Mucosa of gallbladder (tissue), 1 donor: ENCODE measurements around the gene DIPK1B. TPM values are rescaled to one million over a fixed set of nuclear protein-coding genes. Genes with fewer than 3 reads are reported as not detected.
A peak's percentile ranks its signal among the peaks of the same experiment; 100 is the strongest.
"Not testable (repeated sequence)": the region's sequence is repeated elsewhere in the genome, so short reads cannot be mapped to it uniquely, and the experiment has no call there.

Experiments
- DNase-seq: peaks from one replicate; pipeline ENCODE4 v3.0.0-alpha.2; 2020; ENCODE audit warnings: low spot score
- total RNA-seq: library from RNA; stranded (reverse); gene quantifications from one replicate; pipeline ENCODE4 v1.2.1, GENCODE V29; 2021
- donor health status: DM: no; HTN: no; CAD: no.

Gene DIPK1B
- total RNA-seq, 1 donor from 2014 or later: 8.8 TPM

- no peak for DNase-seq
Measured at GRCh38 chr9:136753371-136754058, 41.1 kb downstream of the DIPK1B start.

GRCh38 chr9:136754059-136754572, 41.7 kb downstream of the DIPK1B start:
- no peak for DNase-seq

DNA sequence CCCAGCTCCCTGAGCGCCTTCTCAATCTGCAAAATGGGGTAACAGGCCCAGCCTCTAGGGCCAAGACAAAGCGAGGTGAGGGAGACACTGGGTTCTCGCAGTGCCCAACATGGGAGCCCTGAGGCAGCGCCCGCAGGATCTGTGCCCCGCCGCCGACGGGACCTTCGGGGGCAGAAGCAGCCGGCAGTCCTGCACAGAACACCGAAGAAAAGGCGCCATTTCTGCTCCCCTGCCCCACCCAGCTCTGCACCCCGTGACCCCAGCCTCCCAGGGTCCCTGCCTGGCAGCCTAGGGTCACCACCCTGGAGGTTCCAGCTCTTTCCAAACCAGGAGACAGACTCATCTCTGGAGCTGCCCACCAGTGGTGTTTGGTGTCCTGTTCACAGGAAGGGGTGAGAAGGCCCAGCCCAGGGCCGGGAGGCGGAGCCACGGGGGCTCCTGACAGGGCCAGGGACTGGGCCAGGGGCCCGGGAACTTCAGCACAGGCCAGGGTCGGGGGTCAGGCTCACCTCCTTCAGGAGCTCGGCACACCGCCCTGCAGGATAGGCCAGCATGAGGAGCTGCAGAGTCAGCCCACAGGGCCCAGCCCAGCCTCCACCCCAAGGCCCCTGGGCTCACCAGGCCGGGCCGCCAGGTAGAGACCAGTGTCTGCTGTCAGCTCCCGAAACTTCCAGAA, 42.4 kb downstream of the DIPK1B start:
- DNase-seq: no peak

DNA sequence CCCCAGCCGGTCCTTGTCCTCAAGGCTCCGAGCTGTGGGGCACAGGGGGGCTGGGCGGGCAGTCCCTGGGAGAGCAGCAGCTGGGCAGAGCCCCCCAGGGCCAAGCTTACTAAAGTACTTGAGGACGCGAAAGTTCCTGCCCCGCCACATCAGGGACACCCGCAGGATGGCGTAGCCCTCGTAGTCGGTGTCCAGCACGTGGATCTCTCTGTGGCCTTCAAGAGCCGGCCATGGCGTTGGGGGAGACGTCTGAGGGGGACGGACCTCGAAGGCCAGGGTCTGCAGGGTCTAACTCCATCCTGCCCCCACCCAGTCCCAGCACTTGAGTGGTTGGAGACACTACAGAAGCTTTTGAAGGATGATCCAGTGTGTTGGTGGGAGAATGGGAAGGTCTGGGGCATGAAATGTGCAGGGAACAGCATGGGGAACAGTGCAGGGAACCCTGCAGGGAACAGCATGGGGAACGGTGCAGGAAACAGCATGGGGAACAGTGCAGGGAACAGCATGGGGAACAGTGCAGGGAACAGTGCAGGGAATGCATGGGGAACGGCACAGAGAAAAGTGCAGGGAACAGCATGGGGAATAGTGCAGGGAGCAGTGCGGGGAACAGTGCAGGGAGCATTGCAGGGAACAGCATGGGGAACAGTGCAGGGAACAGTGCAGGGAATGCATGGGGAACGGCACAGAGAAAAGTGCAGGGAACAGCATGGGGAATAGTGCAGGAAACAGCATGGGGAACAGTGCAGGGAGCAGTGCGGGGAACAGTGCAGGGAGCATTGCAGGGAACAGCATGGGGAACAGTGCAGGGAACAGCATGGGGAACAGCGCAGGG, 43.1 kb downstream of the DIPK1B start:
- not testable (repeated sequence) for DNase-seq

GRCh38 chr9:136756134-136756438, 43.7 kb downstream of the DIPK1B start:
- no peak for DNase-seq

DNA sequence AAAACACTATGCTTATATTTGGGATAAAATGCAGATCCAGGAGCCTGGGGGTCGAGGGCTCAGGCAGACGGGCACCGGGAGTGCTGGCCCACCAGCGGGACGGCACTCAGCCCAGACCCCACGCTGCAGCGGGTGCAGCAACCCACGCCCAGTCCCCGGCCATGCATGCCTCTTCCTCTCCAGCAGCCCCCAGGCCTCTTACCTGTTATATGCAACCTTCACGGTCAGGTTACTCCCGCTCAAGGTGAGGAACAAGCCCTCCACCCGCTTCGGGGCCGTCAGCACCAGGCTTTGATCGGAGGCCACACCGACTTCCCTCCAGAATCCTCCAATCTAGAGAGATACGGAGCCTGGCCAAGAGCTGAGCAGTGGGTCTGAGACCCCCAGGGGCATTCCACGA, 44.5 kb downstream of the DIPK1B start:
- DNase-seq: no peak

GRCh38 chr9:136757328-136757727, 45.0 kb downstream of the DIPK1B start:
- DNase-seq: no peak

DNA sequence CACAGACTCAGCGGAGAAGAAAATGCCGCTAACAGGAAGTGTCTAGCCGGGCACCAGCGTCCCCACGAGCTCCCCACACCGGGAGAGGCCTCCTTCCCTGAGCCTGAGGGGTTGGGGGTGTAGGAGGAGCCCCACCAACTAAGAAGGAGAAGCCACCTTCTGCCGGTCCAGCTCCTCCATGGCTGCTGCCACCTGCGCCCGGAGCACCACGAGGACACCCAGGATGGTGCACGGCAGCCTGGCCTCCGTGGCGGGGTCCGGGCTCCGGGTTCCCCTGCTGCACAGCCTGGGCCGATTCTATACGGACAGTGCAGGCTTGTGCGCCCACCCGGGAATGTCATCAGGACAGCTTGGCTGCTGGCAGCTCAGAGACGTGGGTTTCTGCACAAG, 45.4 kb downstream of the DIPK1B start:
- DNase-seq: no peak

DNA sequence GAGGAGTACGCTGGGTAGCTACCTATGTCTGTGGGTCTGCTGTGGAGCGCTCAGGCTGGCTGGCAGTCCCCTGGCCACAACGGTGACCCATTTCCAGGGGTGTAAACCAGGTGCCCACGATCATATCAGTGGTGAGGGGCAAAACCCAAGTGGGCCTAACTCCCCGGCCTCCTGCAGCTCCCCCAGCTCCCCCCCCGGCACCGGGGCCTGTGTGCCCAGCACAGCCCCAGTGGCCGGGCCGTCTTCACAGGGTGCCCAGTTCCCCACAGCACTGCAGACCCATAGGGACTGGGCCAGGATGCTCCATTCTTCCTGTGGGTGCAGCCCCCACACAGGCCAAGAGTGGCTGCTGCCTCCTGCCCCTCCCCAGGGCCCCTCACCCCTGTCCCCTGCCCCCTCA, 46.6 kb downstream of the DIPK1B start:
- DNase-seq: no peak

DNA sequence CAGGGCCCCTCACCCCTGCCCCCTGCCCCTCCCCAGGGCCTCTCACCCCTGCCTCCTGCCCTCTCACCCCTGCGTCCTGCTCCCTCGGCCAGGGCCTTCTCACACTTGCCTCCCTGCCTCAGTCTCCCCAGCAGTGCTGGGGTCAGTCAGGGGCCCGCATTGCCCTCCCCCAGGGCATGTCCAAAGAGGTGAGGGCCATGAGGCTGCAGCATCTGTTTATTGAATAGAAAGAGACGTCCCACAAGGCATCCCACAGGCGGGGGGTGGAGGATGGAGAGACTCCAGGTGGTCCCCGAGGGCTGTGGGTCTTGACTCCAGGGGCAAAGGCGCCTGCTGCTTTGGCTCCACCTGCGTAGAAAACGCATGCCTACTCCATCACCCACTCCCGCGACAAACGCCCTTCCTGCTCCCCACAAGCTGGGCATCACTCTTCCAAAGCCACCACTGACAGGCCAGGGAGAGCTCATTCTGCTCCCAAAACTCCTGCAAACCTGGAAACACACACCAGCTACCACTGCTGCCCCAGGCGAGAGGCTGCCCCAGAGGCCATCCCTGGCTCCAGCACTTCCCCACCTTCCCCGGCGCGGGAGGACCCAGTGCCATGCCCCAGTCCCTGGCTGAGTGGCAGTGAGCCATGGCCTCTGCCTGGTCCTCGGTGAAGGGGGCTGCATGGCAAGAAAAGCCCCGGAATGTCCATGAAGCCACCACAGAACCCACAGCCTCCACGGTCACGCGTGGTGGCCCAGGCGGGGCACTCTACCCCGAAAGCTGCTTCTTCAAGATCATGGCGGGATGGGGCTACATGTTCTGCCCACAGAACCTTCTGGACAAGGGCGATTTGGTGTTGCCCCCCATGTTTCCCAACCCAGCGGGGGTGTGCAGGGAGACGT, 47.3 kb downstream of the DIPK1B start:
- DNase-seq: no peak

DNA sequence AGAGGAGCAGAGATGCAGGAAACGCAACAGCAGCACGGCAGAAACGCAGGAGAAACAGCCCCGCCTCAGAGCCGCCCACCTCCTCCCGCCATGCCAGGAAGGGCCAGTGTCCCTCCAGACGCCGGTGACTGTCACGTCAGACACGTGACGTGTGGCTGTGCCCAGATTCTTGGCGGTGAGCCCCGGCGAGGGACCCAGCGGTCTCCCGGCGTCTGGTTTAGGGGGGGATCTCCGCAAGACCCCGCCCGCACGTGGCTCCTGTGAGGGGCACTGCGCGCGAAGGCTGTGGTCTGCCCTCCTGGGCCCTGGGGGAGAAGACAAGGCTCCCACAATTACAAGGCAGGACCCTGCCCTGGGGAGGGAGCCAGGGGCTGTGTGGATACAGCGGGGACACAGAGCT, 48.1 kb downstream of the DIPK1B start:
- DNase-seq: no peak

DNA sequence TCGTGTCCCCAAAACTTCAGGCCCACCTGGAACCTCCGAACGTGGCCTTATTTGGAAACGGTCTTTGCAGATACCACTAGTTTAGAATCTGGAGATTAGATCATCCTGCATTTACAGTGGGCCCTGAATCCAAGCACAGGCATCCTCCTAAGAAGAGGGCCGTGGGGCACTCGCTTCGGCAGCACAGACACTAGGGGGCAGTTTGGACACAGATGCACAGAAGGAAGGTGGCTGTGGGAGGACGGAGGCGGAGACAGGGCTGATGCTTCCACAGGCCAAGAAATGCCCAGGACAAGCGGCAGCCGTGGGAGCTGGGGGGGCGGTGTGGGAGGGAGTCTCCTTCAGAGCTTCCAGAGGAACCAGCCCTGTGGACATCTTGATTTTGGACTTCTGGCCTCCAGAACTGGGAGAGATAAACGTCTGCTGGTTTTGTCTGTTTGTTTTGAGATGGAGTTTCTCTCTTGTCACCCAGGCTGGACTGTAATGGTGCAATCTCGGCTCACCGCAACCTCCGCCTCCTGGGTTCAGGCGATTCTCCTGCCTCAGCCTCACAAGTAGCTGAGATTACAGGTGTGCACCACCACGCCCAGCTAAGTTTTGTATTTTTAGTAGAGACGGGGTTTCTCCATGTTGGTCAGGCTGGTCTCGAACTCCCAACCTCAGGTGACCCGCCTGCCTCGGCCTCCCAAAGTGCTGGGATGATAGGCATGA, 48.6 kb downstream of the DIPK1B start:
- DNase-seq: peak; percentile 41

DNA sequence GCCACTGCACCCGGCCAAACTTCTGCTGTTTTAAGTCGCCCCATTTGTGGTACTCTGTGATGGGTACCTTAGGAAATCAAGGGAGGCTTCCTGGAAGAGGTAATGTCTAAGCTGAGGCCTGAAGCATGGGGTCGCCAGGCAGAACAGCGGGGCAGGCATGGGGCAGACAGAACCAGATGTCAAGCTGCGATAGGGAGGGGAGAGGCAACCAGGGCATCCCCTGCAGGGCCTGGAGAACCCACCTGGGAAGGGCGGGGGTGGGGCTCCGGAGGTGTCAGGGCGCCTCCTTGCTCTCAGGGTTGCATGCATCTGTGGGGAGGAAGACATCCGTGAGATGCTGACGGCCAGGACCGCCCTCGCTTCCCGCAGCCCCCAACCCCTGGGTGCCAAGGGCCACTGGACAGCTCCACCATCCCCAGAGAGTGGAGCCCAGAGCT, 49.2 kb downstream of the DIPK1B start:
- DNase-seq: no peak

DNA sequence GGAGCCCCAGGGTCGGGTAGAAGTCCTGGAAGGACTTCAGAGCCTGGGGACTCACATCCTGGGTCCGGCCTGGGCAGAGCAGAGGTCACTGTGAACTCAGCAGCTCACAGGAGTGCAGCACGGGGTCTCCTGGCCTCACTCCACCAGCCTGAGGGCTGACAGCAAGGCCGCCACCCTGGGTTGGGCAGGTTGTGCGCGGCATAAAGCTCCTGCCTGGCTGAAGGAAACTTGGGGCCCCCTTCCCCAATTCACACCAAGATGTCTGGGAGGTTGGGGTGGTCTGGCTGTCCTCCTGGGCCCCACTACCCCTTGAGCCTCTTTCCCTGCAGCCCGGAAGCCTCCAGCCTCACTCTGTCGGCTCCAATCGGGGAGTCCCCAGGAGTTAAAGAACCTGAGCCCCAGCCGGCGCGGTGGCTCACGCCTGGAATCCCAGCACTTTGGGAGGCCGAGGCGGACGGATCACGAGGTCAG, 49.9 kb downstream of the DIPK1B start:
- no peak for DNase-seq

DNA sequence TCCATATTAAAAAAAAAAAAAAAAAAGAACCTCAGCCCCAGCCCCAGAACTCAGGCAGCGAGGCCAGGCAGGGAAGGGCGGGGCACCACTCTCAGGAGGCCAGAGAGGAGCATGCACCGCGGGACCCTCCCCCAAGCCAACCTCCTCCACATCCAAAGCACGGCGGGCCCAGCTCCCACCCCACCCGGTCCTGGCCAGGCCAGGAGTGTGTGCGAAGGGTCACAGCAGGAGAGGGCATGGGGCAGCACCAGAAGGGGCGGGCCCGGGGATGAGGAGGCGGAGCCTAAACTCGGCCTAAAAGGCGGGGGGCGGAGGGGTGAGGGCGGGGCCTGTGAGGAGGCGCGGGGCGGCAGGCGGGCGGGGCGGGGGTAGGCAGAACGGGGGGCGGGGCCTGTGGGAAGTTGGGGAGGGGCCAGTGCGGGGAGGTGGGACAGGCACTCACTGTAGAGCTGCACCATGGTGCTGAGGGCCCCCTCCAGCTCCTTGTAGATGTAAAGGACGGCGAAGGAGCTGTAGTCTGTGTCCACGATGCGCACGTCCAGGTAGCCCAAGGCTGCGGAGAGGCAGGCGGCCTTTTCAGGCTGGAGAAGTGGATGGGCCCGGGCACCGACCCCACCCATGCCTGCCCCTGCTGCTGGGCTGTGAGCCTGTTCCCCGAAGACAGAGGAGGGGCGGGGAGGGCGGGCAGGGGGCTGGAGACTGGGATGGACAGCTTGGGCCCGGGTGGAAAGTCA, 50.7 kb downstream of the DIPK1B start:
- DNase-seq: no peak

DNA sequence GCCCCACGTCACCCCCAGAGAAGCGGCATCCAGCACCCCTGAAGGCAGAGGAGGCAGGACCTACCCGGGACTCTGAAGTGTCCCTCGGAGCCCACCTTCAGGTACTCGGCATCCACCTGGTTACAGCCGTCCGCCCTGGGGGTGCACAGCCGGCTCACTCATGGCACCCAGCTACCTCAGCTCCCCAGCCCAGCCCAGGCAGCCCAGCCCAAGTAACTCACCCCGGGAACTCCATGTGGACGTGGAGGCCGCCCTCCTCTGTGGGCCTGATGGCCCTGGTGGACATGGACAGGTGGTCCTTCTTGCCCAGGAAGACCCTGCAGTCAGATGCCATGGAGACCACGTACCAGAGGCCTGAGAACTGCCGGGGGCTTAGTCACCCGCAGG, 51.3 kb downstream of the DIPK1B start:
- DNase-seq: no peak

DNA sequence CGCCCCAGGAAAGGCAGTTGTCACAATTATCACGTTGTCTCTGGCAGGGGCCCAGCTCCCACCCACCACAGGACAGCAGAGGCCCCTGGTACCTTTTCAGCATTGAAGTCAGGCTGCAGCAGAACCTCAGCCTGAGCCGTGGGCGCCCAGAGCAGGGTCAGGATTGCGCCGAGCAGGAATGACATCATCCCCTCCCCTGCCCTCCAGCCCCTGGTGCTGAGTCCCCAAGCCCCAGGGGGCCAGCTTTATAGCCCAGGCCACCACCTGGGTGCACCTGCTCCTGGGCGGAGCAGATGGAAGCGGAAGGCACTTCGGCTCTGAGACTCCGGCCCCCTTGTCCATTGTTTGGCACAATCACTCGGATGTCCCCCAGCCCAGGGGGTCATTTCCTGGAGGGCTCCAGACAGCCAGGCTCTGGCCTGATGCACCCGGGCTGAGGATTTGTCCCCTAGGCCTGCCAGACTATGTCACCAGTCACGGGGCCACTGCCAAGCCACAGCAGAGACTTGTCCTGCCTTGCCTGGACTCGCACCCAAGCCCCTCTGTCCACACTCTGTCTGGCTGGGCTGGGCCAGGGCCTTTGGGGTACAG, 52.0 kb downstream of the DIPK1B start, which contains the start of gene LCN15:
LCN15 (minus strand) TSS at position 218 of the 591 bp plus-strand sequence; CDS start at position 188, 30 bp downstream.
- DNase-seq: no peak

DNA sequence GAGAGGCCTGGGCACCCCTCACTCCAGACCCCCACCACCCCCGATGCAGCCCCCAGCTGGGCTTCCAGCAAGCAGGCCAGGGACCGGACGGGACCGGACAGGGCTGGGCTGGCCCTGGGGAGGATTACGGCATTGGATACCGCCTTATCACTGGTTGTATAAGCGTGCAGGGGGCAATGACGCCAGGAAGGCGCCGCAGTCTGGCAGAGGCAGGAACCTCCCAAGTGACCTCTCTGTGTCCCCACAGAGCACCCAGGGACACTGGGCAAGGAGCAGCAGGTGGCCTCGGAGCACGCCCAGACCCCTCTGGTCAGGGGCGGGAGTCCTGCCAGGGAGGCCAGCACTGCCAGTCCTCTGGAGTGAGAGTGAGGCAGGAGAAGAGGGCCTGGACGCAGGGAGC, 52.7 kb downstream of the DIPK1B start:
- no peak for DNase-seq

- DNase-seq: not testable (repeated sequence)
Measured at GRCh38 chr9:136765745-136766409, 53.5 kb downstream of the DIPK1B start.
